ENCODE results near the gene SPTY2D1.
"Not testable (repeated sequence)": the region's sequence is repeated elsewhere in the genome, so short reads cannot be mapped to it uniquely, and the experiment has no call there.

The SPTY2D1 gene
- total RNA-seq: 42.2 to 92.8 (median 71.0) reads per million in 18 experiments

- DNase-seq: peak; percentile 99 to 100
Observed at GRCh38 chr11:18634140-18635032, at the start of gene SPTY2D1. Gene SPTY2D1, minus strand, starts transcription at chr11:18634342. Its CDS starts 85 bp downstream, at chr11:18634257.

- DNase-seq: no peak
Observed at GRCh38 chr11:18682466-18682865, 48.3 kb upstream of the SPTY2D1 start.

GRCh38 chr11:18681949-18682348 is 47.8 kb upstream of the SPTY2D1 start:
- not testable (repeated sequence) for DNase-seq

- DNase-seq: no peak
Observed at GRCh38 chr11:18677560-18677959, 43.4 kb upstream of the SPTY2D1 start.

GRCh38 chr11:18676803-18677202 is 42.7 kb upstream of the SPTY2D1 start:
- no peak for DNase-seq

GRCh38 chr11:18672209-18672608 is 38.1 kb upstream of the SPTY2D1 start:
- DNase-seq: not testable (repeated sequence)

GRCh38 chr11:18671246-18671645 is 37.1 kb upstream of the SPTY2D1 start:
- DNase-seq: no peak

GRCh38 chr11:18669711-18670110 is 35.6 kb upstream of the SPTY2D1 start:
- no peak for DNase-seq

GRCh38 chr11:18669219-18669596 is 35.1 kb upstream of the SPTY2D1 start:
- peak in 1 of 2 donors; percentile 10 for DNase-seq

GRCh38 chr11:18668131-18668530 is 34.0 kb upstream of the SPTY2D1 start:
- no peak for DNase-seq

GRCh38 chr11:18665353-18665872 is 31.3 kb upstream of the SPTY2D1 start:
- DNase-seq: not testable (repeated sequence)

- peak in 1 of 2 donors; percentile 11 for DNase-seq
Observed at GRCh38 chr11:18657673-18658072, 23.5 kb upstream of the SPTY2D1 start.

- DNase-seq: peak; percentile 74 to 77
Observed at GRCh38 chr11:18650859-18651557, 16.9 kb upstream of the SPTY2D1 start.

GRCh38 chr11:18650353-18650752 is 16.2 kb upstream of the SPTY2D1 start:
- DNase-seq: no peak

GRCh38 chr11:18643034-18643433 is 8.9 kb upstream of the SPTY2D1 start:
- DNase-seq: not testable (repeated sequence)

GRCh38 chr11:18641677-18642076 is 7.5 kb upstream of the SPTY2D1 start:
- no peak for DNase-seq

- DNase-seq: no peak
Observed at GRCh38 chr11:18633256-18634139, 644 bp downstream of the SPTY2D1 start.

- DNase-seq: no peak
Observed at GRCh38 chr11:18632841-18633240, 1.3 kb downstream of the SPTY2D1 start.

- DNase-seq: no peak
Observed at GRCh38 chr11:18624161-18624560, 10.0 kb downstream of the SPTY2D1 start.

GRCh38 chr11:18623707-18624106 is 10.4 kb downstream of the SPTY2D1 start:
- DNase-seq: no peak

GRCh38 chr11:18618342-18619025 is 15.7 kb downstream of the SPTY2D1 start:
- no peak for DNase-seq
